GM20000 (cell line): Measurements from ENCODE around the gene CLDN12.
"Not testable (repeated sequence)": the region's sequence is repeated elsewhere in the genome, so short reads cannot be mapped to it uniquely, and the experiment has no call there.

Experiments
- DNase-seq: peaks from one replicate; pipeline ENCODE4 v3.0.0; 2012; ENCODE audit warnings: low spot score
- TF ChIP-seq, protein P1 (sequence below): IDR thresholded peaks from 2 replicates; pipeline ENCODE4 v1.5.1; 2012; ENCODE audit warnings: mild to moderate bottlenecking, control low read depth; ENCODE audit errors: extremely low read depth, missing control alignments

Gene CLDN12

DNA sequence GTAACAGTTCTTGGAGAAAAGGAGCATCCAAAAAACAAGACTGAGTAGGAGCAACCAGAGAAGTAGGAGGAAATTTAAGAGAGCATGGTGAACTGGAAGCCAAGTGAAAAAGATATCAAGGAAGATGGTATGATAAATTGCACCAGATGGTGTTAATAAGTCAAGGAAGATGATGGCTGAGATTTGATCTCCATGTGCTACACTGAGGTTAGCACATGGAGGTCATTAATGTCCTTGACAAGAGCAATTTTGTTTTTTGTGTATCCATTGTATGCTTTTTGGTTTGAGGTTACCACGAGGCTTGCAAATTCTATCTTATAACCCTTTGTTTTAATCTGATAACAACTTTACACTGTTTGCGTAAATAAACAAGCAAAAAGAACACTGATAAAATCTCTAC lies 54.8 kb downstream of the CLDN12 start:
- TF ChIP-seq, protein P1, sequence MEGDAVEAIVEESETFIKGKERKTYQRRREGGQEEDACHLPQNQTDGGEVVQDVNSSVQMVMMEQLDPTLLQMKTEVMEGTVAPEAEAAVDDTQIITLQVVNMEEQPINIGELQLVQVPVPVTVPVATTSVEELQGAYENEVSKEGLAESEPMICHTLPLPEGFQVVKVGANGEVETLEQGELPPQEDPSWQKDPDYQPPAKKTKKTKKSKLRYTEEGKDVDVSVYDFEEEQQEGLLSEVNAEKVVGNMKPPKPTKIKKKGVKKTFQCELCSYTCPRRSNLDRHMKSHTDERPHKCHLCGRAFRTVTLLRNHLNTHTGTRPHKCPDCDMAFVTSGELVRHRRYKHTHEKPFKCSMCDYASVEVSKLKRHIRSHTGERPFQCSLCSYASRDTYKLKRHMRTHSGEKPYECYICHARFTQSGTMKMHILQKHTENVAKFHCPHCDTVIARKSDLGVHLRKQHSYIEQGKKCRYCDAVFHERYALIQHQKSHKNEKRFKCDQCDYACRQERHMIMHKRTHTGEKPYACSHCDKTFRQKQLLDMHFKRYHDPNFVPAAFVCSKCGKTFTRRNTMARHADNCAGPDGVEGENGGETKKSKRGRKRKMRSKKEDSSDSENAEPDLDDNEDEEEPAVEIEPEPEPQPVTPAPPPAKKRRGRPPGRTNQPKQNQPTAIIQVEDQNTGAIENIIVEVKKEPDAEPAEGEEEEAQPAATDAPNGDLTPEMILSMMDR: no peak
- DNase-seq: no peak

DNA sequence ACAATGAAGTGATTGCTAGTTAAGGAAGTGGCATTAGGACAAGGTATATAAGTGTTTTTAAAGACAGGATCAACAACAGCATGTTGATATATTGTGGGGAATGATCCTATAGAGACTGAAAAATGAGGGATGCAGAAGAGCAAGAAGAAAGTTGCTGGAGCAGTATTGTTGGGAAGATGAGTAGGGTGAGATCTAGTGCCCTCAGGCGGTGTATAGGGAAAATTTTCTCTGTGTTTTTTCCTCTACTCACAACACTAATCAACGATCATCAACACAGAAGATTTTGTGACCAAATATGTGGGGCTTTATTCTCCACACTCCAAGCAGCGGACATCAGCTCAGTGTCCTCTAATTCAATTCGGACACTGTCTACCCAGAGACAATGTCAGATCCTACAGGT lies 56.6 kb downstream of the CLDN12 start:
- no peak for DNase-seq
- TF ChIP-seq, protein P1: no peak

DNA sequence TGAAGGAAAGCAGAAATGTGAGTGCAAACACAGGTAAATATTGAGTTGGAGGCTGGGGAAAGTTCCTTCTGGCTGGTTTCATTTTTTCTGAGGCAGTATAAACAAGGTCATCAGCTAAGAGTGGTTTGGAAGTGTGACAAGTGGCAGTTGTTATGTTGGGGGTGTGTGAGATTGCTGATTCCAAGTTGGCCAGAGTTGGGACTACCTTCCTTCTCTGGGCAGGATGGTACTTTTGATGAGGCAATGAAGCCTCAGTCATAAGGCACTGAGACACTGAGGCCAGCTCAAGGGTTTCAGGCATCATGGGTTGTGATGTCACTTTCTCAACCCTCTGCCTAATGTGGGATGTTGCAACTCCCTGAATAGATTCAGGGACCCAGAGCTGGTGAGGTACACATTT lies 58.0 kb downstream of the CLDN12 start:
- no peak for DNase-seq

DNA sequence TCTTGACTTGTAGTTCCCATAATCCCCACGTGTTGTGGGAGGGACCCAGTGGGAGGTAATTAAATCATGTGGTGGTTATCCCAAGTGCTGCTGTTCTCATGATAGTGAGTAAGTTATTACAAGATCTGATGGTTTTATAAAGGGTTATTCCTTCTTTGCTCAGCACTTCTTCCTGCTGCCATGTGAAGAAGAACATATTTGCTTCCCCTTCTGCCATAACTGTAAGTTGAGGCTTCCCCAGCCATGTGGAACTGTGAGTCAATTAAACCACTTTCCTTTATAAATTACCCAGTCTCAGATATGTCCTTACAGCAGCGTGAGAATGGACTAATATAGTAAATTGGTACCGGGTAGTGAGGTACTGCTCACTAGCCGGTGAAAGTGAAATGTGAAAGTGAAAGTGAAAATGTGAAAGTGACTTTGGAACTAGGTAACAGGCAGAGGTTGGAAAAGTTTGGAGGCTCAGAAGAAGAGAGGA lies 59.9 kb downstream of the CLDN12 start:
- DNase-seq: not testable (repeated sequence)

More for the DNA sequence above, 58.0 kb downstream of the CLDN12 start:
- TF ChIP-seq, protein P1: no peak
